OCI-LY3 (cell line): ENCODE results near the gene BIN2.

ENCODE experiments used
- EZH2phosphoT487 ChIP-seq: fragments of 200-600 bp; shearing (Covaris generic); IDR thresholded peaks from 2 replicates; pipeline ENCODE4 v1.6.1; 2018; ENCODE audit warnings: antibody characterized with exemption, mixed run types, low read depth
- TF ChIP-seq, protein P1 (sequence below): fragments of 200-600, 300-600 bp; sonication (generic); IDR thresholded peaks from 2 replicates; pipeline ENCODE4 v1.5.1; 2014; ENCODE audit warnings: antibody characterized with exemption, low read length, low read depth

DNA sequence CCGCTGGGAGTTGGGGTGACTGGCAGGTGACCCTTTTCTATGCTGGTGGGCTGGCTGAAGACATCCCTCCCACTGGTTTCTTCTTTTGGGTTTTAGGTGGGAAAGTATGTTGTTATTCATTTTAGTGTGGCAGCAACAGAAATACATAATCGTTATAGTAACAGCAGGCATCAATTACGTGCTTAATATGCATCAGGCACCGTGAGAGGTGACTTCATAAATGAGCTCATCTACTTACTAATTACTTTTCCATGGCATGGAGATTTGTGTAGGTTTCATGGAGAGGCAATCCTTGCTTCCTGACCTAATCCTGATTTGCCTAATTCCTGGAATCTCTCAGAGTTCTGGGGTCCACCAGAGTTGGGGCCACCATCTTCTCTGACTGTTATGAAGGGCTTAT lies 35.9 kb upstream of the BIN2 start:
- TF ChIP-seq, protein P1, sequence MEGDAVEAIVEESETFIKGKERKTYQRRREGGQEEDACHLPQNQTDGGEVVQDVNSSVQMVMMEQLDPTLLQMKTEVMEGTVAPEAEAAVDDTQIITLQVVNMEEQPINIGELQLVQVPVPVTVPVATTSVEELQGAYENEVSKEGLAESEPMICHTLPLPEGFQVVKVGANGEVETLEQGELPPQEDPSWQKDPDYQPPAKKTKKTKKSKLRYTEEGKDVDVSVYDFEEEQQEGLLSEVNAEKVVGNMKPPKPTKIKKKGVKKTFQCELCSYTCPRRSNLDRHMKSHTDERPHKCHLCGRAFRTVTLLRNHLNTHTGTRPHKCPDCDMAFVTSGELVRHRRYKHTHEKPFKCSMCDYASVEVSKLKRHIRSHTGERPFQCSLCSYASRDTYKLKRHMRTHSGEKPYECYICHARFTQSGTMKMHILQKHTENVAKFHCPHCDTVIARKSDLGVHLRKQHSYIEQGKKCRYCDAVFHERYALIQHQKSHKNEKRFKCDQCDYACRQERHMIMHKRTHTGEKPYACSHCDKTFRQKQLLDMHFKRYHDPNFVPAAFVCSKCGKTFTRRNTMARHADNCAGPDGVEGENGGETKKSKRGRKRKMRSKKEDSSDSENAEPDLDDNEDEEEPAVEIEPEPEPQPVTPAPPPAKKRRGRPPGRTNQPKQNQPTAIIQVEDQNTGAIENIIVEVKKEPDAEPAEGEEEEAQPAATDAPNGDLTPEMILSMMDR = no peak
- TF ChIP-seq EZH2phosphoT487 = no peak
